B cell (primary cell): ENCODE data around the gene CACNA2D3. TPM values are rescaled to one million over a fixed set of nuclear protein-coding genes. Genes with fewer than 3 reads are reported as not detected.

Experiments used
- ATAC-seq: fragments of 200-7000 bp; cut with Tn5 transposase; one replicate; pipeline ENCODE4 v1.10.0; 2021; ENCODE audit warnings: low read depth, mild to moderate bottlenecking, moderate number of reproducible peaks, moderate library complexity
- CTCF ChIA-PET: fragments of 350-600 bp; sonication (Branson Sonifier 250); formaldehyde crosslinking; loops from one replicate; lab custom pipeline; 2021; ENCODE audit warnings: antibody characterized with exemption, inconsistent platforms; lab: Charles Lee
- POLR2A ChIA-PET: fragments of 350-600 bp; sonication (Branson Sonifier 250); formaldehyde crosslinking; loops from one replicate; lab custom pipeline; 2021; ENCODE audit warnings: antibody characterized with exemption; lab: Charles Lee
- DNase-seq: peaks from one replicate; pipeline ENCODE4 v3.0.0; 2013
- H2AFZ ChIP-seq: 2 replicates; pipeline ENCODE4 v1.6.1; 2012; ENCODE audit warnings: mild to moderate bottlenecking, low read depth, low read length; ENCODE audit not compliant: insufficient read depth, poor library complexity, severe bottlenecking
- H3K27ac ChIP-seq, 2 donors: 1 replicate in 1 of 2; 2 replicates in 1 of 2; pipeline ENCODE4 v1.5.1; 2012 to 2013; ENCODE audit warnings: low read length in 2 of 2, mild to moderate bottlenecking in 2 of 2, moderate library complexity in 1 of 2
- H3K27me3 ChIP-seq, 4 experiments: fragments of 200-600 bp in 1 of 4; sonication (generic) in 1 of 4; replicated peaks in 1 of 4; 1 replicate in 2 of 4; 2 replicates in 2 of 4; pipeline versions ENCODE4 v1.6.1 to v1.7.0; 2013 to 2016; ENCODE audit warnings: low read length in 3 of 4, mild to moderate bottlenecking in 2 of 4, mixed read lengths in 1 of 4, moderate library complexity in 1 of 4; ENCODE audit not compliant: insufficient read depth in 4 of 4, control insufficient read depth in 3 of 4; ENCODE audit errors: control extremely low read depth in 1 of 4
- H3K36me3 ChIP-seq, 2 experiments: replicated peaks in 1 of 2; 1 replicate in 1 of 2; 2 replicates in 1 of 2; pipeline versions ENCODE4 v1.6.1 to v1.7.1; 2013; ENCODE audit warnings: low read length in 1 of 2; ENCODE audit not compliant: insufficient read depth in 2 of 2, control insufficient read depth in 1 of 2; ENCODE audit errors: control extremely low read depth in 1 of 2, extremely low read depth in 1 of 2
- H3K4me1 ChIP-seq, 2 donors: fragments of 200-600 bp in 1 of 2; sonication (generic) in 1 of 2; 1 replicate in 1 of 2; 2 replicates in 1 of 2; pipeline versions ENCODE4 v1.5.1 to v1.6.1; 2013 to 2017; ENCODE audit warnings: low read length in 2 of 2; ENCODE audit not compliant: control insufficient read depth in 2 of 2, insufficient read depth in 2 of 2
- H3K4me2 ChIP-seq: replicated peaks from 2 replicates; pipeline ENCODE3; 2012; ENCODE audit warnings: mild to moderate bottlenecking, low read depth, low read length; ENCODE audit not compliant: poor library complexity, severe bottlenecking
- H3K4me3 ChIP-seq, 5 experiments: fragments of 200-600 bp in 1 of 5; sonication (generic) in 1 of 5; 1 replicate in 3 of 5; 2 replicates in 2 of 5; pipeline versions ENCODE4 v1.5.1 to v1.7.0; 2011 to 2016; ENCODE audit warnings: low read length in 4 of 5, mild to moderate bottlenecking in 4 of 5, low read depth in 2 of 5, control low read depth in 1 of 5, moderate library complexity in 1 of 5; ENCODE audit not compliant: insufficient read depth in 1 of 5; ENCODE audit errors: control extremely low read depth in 1 of 5, extremely low read depth in 1 of 5
- H3K79me2 ChIP-seq: fragments of 200-600 bp; sonication (generic); one replicate; pipeline ENCODE4 v1.6.0; 2016; ENCODE audit warnings: low read length; ENCODE audit not compliant: control insufficient read depth, insufficient read depth
- H3K9ac ChIP-seq: fragments of 200-600 bp; sonication (generic); 2 replicates; pipeline ENCODE4 v1.6.1; 2017; ENCODE audit warnings: mild to moderate bottlenecking, low read length, moderate library complexity
- H3K9me3 ChIP-seq, 3 donors: one replicate each; pipeline versions ENCODE4 v1.6.1 to v1.7.1; 2013; ENCODE audit warnings: low read length in 2 of 3; ENCODE audit not compliant: control insufficient read depth in 2 of 3, insufficient read depth in 1 of 3; ENCODE audit errors: control extremely low read depth in 1 of 3
- H4K20me1 ChIP-seq: 2 replicates; pipeline ENCODE4 v1.6.0; 2012; ENCODE audit warnings: mild to moderate bottlenecking, low read length; ENCODE audit not compliant: insufficient read depth, control insufficient read depth, poor library complexity, severe bottlenecking
- H3K27ac Mint-ChIP-seq: one replicate; pipeline ENCODE4 v1.8.0; 2021; ENCODE audit warnings: mixed read lengths
- H3K27me3 Mint-ChIP-seq: one replicate; pipeline ENCODE4 v1.8.0; 2021; ENCODE audit warnings: mixed read lengths
- H3K4me1 Mint-ChIP-seq: one replicate; pipeline ENCODE4 v1.8.0; 2021; ENCODE audit warnings: mixed read lengths
- H3K4me3 Mint-ChIP-seq: one replicate; pipeline ENCODE4 v1.8.0; 2021; ENCODE audit warnings: mixed read lengths
- H3K9me3 Mint-ChIP-seq: one replicate; pipeline ENCODE4 v1.8.0; 2022; ENCODE audit warnings: mixed read lengths; ENCODE audit not compliant: insufficient read depth
- CTCF ChIP-seq: fragments of 200-600 bp; IDR thresholded peaks from one replicate; pipeline ENCODE4 v1.8.0; 2022; ENCODE audit warnings: antibody characterized with exemption, mild to moderate bottlenecking
- EZH2 ChIP-seq: IDR thresholded peaks from 2 replicates; pipeline ENCODE4 v1.6.1; 2012; ENCODE audit warnings: borderline replicate concordance, low read depth, mild to moderate bottlenecking, moderate library complexity, low read length; ENCODE audit not compliant: insufficient read depth, poor library complexity, severe bottlenecking
- WGBS: methylation state at CpG from one replicate; pipeline ENCODE4 v1.1.5; 2013; ENCODE audit warnings: missing lambda C conversion rate; ENCODE audit not compliant: insufficient coverage; 5-methylcytosine and 5-hydroxymethylcytosine counted together
- intact Hi-C: fragments of 100-400 bp; cut with micrococcal nuclease; formaldehyde crosslinking; loops from one replicate; pipeline ENCODE4 v1.10.0; 2022
- polyA plus RNA-seq: library from polyadenylated mRNA; depleted of rRNA; stranded (reverse); fragments of >200 nt; gene quantifications from 2 replicates; pipeline ENCODE4 v1.2.3, GENCODE V29; 2012
- total RNA-seq, 2 donors: library from RNA; stranded (reverse); fragments of 120-200 nt in 1 of 2; gene quantifications; 1 replicate in 1 of 2; 2 replicates in 1 of 2; pipeline versions ENCODE4 v1.2.3 to v1.2.4, GENCODE V29; 2013 to 2022

The CACNA2D3 gene
- total and polyA plus RNA-seq, 2 donors (not counting 1 experiment from before 2014, with no cell fraction given), result not detected

GRCh38 chr3:54240309-54240708 lies 118.0 kb downstream of the CACNA2D3 start:
- Histone ChIP-seq H3K4me1 (no peaks in the 10 kb centered on the region), H3K9ac (no peak overlapping the region), H3K36me3 (no peaks in the 10 kb centered on the region), H2AFZ (no peak overlapping the region), H3K79me2 (no peaks in the 10 kb centered on the region), H3K27ac (no peak overlapping the region), H3K4me2 (no peak overlapping the region), H4K20me1 (no peaks in the 10 kb centered on the region), H3K27me3 (no peaks in the 10 kb centered on the region), H3K4me3 (no peak overlapping the region), H3K9me3 (peaks cover 0 to 1% (median 0%) of the 10 kb centered on the region in 3 donors)
- Mint-ChIP-seq H3K4me1 (no peaks in the 10 kb centered on the region), H3K9me3 (no peaks in the 10 kb centered on the region), H3K27me3 (no peaks in the 10 kb centered on the region), H3K27ac (no peak overlapping the region), H3K4me3 (no peak overlapping the region)
- DNase-seq (no peak), ATAC-seq (no peak)
- ChIA-PET POLR2A (no interaction called here), CTCF (no interaction called here)
- intact Hi-C loops, result no loop called here
- no peak for TF ChIP-seq EZH2
- TF ChIP-seq CTCF, result no peak
- WGBS, result 74% methylated on average over 3 of the region's 4 CpGs

GRCh38 chr3:54243056-54243931 lies 120.9 kb downstream of the CACNA2D3 start:
- H3K27ac Mint-ChIP-seq, result no peak overlapping the region
- H3K27me3 ChIP-seq, result no peaks in the 10 kb centered on the region
- no peaks in the 10 kb centered on the region for H3K9me3 Mint-ChIP-seq
- H3K4me2 ChIP-seq, result no peak overlapping the region
- H3K79me2 ChIP-seq, result no peaks in the 10 kb centered on the region
- no peak overlapping the region for H2AFZ ChIP-seq
- peaks cover 0 to 7% (median 1%) of the 10 kb centered on the region in 3 donors for H3K9me3 ChIP-seq
- no peak for TF ChIP-seq EZH2
- no peak for TF ChIP-seq CTCF
- no peaks in the 10 kb centered on the region for H3K36me3 ChIP-seq
- intact Hi-C loops, result no loop called here
- H3K27me3 Mint-ChIP-seq, result no peaks in the 10 kb centered on the region
- CTCF ChIA-PET, result no interaction called here
- ATAC-seq, result no peak
- no peak overlapping the region for H3K27ac ChIP-seq
- H4K20me1 ChIP-seq, result no peaks in the 10 kb centered on the region
- no peaks in the 10 kb centered on the region for H3K4me1 ChIP-seq
- POLR2A ChIA-PET, result no interaction called here
- no peak overlapping the region for H3K4me3 ChIP-seq
- H3K4me1 Mint-ChIP-seq, result no peaks in the 10 kb centered on the region
- no peak for DNase-seq
- H3K4me3 Mint-ChIP-seq, result no peak overlapping the region
- WGBS, result 80% methylated on average over 7 of the region's 13 CpGs
- no peak overlapping the region for H3K9ac ChIP-seq
